MM.1S (cell line): ENCODE measurements around the gene CCDC192.

Experiments used
- EZH2phosphoT487 ChIP-seq: fragments of 300-600 bp; sonication (generic); IDR thresholded peaks from 2 replicates; pipeline ENCODE4 v1.6.1; 2018; ENCODE audit warnings: antibody characterized with exemption, low read length
- TF ChIP-seq, protein P1 (sequence below): fragments of 300-600 bp; sonication (generic); IDR thresholded peaks from 2 replicates; pipeline ENCODE4 v1.5.1; 2016; ENCODE audit warnings: antibody characterized with exemption, low read length, mixed read lengths

DNA sequence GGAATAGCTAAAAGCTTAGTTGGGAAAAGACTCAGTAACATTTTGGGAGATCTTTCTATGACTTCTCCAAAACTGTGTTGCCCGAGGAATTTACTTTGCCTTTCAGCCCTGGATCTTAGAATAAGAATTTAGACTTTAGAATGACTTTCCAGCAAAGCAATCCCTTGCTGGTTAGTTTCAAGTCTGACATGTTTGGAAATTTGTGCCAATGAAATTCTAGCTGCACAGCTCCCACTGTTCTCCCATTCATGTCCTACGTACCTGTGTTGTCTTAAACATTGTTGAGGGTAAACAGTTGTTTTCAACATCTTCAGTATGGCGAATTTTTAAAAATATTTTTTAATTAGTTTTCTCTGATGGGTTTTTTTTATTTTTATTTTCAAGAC is 111.4 kb downstream of the CCDC192 start:
- TF ChIP-seq, protein P1, sequence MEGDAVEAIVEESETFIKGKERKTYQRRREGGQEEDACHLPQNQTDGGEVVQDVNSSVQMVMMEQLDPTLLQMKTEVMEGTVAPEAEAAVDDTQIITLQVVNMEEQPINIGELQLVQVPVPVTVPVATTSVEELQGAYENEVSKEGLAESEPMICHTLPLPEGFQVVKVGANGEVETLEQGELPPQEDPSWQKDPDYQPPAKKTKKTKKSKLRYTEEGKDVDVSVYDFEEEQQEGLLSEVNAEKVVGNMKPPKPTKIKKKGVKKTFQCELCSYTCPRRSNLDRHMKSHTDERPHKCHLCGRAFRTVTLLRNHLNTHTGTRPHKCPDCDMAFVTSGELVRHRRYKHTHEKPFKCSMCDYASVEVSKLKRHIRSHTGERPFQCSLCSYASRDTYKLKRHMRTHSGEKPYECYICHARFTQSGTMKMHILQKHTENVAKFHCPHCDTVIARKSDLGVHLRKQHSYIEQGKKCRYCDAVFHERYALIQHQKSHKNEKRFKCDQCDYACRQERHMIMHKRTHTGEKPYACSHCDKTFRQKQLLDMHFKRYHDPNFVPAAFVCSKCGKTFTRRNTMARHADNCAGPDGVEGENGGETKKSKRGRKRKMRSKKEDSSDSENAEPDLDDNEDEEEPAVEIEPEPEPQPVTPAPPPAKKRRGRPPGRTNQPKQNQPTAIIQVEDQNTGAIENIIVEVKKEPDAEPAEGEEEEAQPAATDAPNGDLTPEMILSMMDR: no peak
- TF ChIP-seq EZH2phosphoT487: no peak
